Endodermal cell (in vitro differentiated cells): Measurements from ENCODE around the gene SYT1. TPM values are rescaled to one million over a fixed set of nuclear protein-coding genes. Genes with fewer than 3 reads are reported as not detected.

ENCODE experiments used
- DNase-seq: peaks from one replicate; pipeline ENCODE4 v3.0.0-alpha.2; 2017
- H3K27ac ChIP-seq: 2 replicates; pipeline ENCODE4 v1.5.1; 2013; ENCODE audit warnings: mild to moderate bottlenecking, low read depth, low read length, moderate library complexity
- H3K27me3 ChIP-seq: 2 replicates; pipeline ENCODE4 v1.6.1; 2013; ENCODE audit warnings: mild to moderate bottlenecking, low read length, moderate library complexity; ENCODE audit not compliant: insufficient read depth, control insufficient read depth, poor library complexity, severe bottlenecking
- H3K36me3 ChIP-seq: 2 replicates; pipeline ENCODE4 v1.7.0; 2013; ENCODE audit warnings: mild to moderate bottlenecking, low read length, moderate library complexity; ENCODE audit not compliant: control insufficient read depth, insufficient read depth
- H3K4me1 ChIP-seq: one replicate; pipeline ENCODE4 v1.7.0; 2013; ENCODE audit warnings: low read length; ENCODE audit not compliant: control insufficient read depth, insufficient read depth
- H3K4me3 ChIP-seq: 2 replicates; pipeline ENCODE4 v1.5.1; 2013; ENCODE audit warnings: mild to moderate bottlenecking, low read length, moderate library complexity
- H3K9ac ChIP-seq: 2 replicates; pipeline ENCODE4 v1.6.1; 2013; ENCODE audit warnings: mild to moderate bottlenecking, low read length, moderate library complexity; ENCODE audit not compliant: poor library complexity, severe bottlenecking; ENCODE audit errors: extremely low read depth
- H3K9me3 ChIP-seq: 2 replicates; pipeline ENCODE4 v1.6.1; 2013; ENCODE audit warnings: mild to moderate bottlenecking, low read length, moderate library complexity; ENCODE audit not compliant: control insufficient read depth
- H3K27ac Mint-ChIP-seq: 2 replicates; pipeline ENCODE4 v1.8.0; 2020; ENCODE audit warnings: mixed read lengths
- H3K27me3 Mint-ChIP-seq: 2 replicates; pipeline ENCODE4 v1.8.0; 2021; ENCODE audit warnings: mild to moderate bottlenecking, mixed read lengths; ENCODE audit not compliant: insufficient read depth
- H3K36me3 Mint-ChIP-seq: 2 replicates; pipeline ENCODE4 v1.8.0; 2020; ENCODE audit warnings: low read depth, mixed read lengths
- H3K4me1 Mint-ChIP-seq: 2 replicates; pipeline ENCODE4 v1.8.0; 2020; ENCODE audit warnings: mixed read lengths
- H3K4me3 Mint-ChIP-seq: 2 replicates; pipeline ENCODE4 v1.8.0; 2020; ENCODE audit warnings: mild to moderate bottlenecking, moderate library complexity, mixed read lengths
- H3K9me3 Mint-ChIP-seq: 2 replicates; pipeline ENCODE4 v1.8.0; 2020; ENCODE audit warnings: mild to moderate bottlenecking, mixed read lengths
- CTCF ChIP-seq: fragments of 200-600 bp; sonication (generic); conservative IDR thresholded peaks from 2 replicates; pipeline ENCODE4 v1.5.0; 2021; ENCODE audit warnings: antibody characterized with exemption, mild to moderate bottlenecking
- WGBS, 2 experiments: methylation state at CpG; one replicate each; pipeline versions ENCODE4 v1.1.5 to v1.1.7; 2013; ENCODE audit warnings: missing lambda C conversion rate in 2 of 2, mixed read lengths in 1 of 2; ENCODE audit not compliant: insufficient coverage in 1 of 2, insufficient read length in 1 of 2; 5-methylcytosine and 5-hydroxymethylcytosine counted together
- microRNA-seq: library from miRNA; unstranded; fragments of <30 nt; microRNA quantifications from one replicate; pipeline ENCODE4 v1.2.0, GENCODE V29; 2020; ENCODE audit warnings: borderline microRNAs expressed
- total RNA-seq, 2 donors: library from RNA; stranded (reverse); fragmentation: NEBNext Ultra II Directional in 1 of 2; extraction: Animal tissue kit (Norgen Biotek cat#: 25700) in 1 of 2; gene quantifications; 2 replicates in 1 of 2; 3 replicates in 1 of 2; pipeline ENCODE4 v1.2.1, GENCODE V29; 2021

Gene SYT1
- total RNA-seq, 2 donors from 2014 or later: 6.8 to 10.7 TPM

- Histone ChIP-seq H3K4me1 (no peaks in the 10 kb centered on the region), H3K27me3 (no peaks in the 10 kb centered on the region), H3K36me3 (no peaks in the 10 kb centered on the region), H3K4me3 (no peak overlapping the region), H3K9me3 (no peaks in the 10 kb centered on the region), H3K27ac (no peak overlapping the region), H3K9ac (no peak overlapping the region)
- no peaks in the 10 kb centered on the region for H3K9me3 Mint-ChIP-seq
- no peak overlapping the region for H3K27ac Mint-ChIP-seq
- H3K27me3 Mint-ChIP-seq: no peaks in the 10 kb centered on the region
- TF ChIP-seq CTCF: no peak
- WGBS, 2 experiments: 86 to 100% methylated on average over 1 to 3 of the region's 3 CpGs
- H3K36me3 Mint-ChIP-seq: no peaks in the 10 kb centered on the region
- H3K4me3 Mint-ChIP-seq: no peak overlapping the region
- no peak for DNase-seq
- peaks cover under 1% of the 10 kb centered on the region for H3K4me1 Mint-ChIP-seq
Measured at GRCh38 chr12:79487386-79488110, 623.0 kb downstream of the SYT1 start.

Small RNAs within 50 kb of the gene (microRNA-seq; reads per million reads assigned to microRNA genes)
- not detected for gene MIR1252
